IMR-90 (cell line): ENCODE data around the gene RC3H1. TPM values are rescaled to one million over a fixed set of nuclear protein-coding genes. Genes with fewer than 3 reads are reported as not detected.

Experiments used
- ATAC-seq: fragments of 200-7000 bp; cut with Tn5 transposase; 2 replicates; pipeline ENCODE4 v1.9.1; 2020; ENCODE audit warnings: low read depth, mild to moderate bottlenecking, moderate library complexity
- BruUV-seq: library from RNA; stranded (reverse); fragments of 400-500 nt; replicated peaks from 2 replicates; lab custom pipeline; 2021; lab: Mats Ljungman, UMichigan
- CTCF ChIA-PET: fragments of 300-600 bp; formaldehyde crosslinking; extraction: SDS; loops from one replicate; lab custom pipeline; 2021; ENCODE audit warnings: antibody characterized with exemption; lab: Yijun Ruan, JAX
- POLR2A ChIA-PET: fragments of 300-600 bp; sonication (Branson Sonifier 250); formaldehyde crosslinking; loops from one replicate; lab custom pipeline; 2022; ENCODE audit warnings: antibody characterized with exemption; ENCODE audit not compliant: unreplicated experiment; lab: Charles Lee
- DNase-seq: peaks from one replicate; pipeline ENCODE4 v3.0.0; 2013
- H2AFZ ChIP-seq: replicated peaks from 2 replicates; pipeline ENCODE3; 2013; ENCODE audit warnings: low read length, mild to moderate bottlenecking; ENCODE audit not compliant: poor library complexity
- H2AK5ac ChIP-seq: 2 replicates; pipeline ENCODE4 v1.6.1; 2013; ENCODE audit warnings: low read depth, low read length, inconsistent platforms
- H2AK9ac ChIP-seq: replicated peaks from 2 replicates; pipeline ENCODE3; 2013; ENCODE audit warnings: mild to moderate bottlenecking, low read depth, low read length, moderate library complexity; ENCODE audit not compliant: poor library complexity
- H2BK120ac ChIP-seq: 2 replicates; pipeline ENCODE4 v1.6.1; 2013; ENCODE audit warnings: low read depth, low read length, inconsistent platforms
- H2BK15ac ChIP-seq: 3 replicates; pipeline ENCODE4 v1.6.1; 2013; ENCODE audit warnings: low read depth, low read length, inconsistent platforms
- H2BK20ac ChIP-seq: 2 replicates; pipeline ENCODE4 v1.6.1; 2013; ENCODE audit warnings: low read depth, mild to moderate bottlenecking, inconsistent platforms, low read length, moderate library complexity
- H2BK5ac ChIP-seq: 2 replicates; pipeline ENCODE4 v1.6.1; 2013; ENCODE audit warnings: mild to moderate bottlenecking, low read depth, low read length, inconsistent platforms; ENCODE audit not compliant: poor library complexity, severe bottlenecking
- H3K14ac ChIP-seq: replicated peaks from 2 replicates; pipeline ENCODE4 v1.6.1; 2013; ENCODE audit warnings: low read depth, low read length, inconsistent platforms
- H3K18ac ChIP-seq: 2 replicates; pipeline ENCODE4 v1.6.1; 2013; ENCODE audit warnings: low read depth, low read length, control low read depth
- H3K23ac ChIP-seq: 2 replicates; pipeline ENCODE4 v1.6.1; 2013; ENCODE audit warnings: low read depth, low read length, inconsistent platforms
- H3K27ac ChIP-seq: 2 replicates; pipeline ENCODE4 v1.5.1; 2013; ENCODE audit warnings: mild to moderate bottlenecking, control low read depth, low read length; ENCODE audit not compliant: insufficient read depth
- H3K27me3 ChIP-seq: 2 replicates; pipeline ENCODE4 v1.6.1; 2013; ENCODE audit warnings: low read length; ENCODE audit not compliant: control insufficient read depth, insufficient read depth
- H3K36me3 ChIP-seq: 2 replicates; pipeline ENCODE4 v1.6.1; 2013; ENCODE audit warnings: low read length, mixed read lengths; ENCODE audit not compliant: control insufficient read depth, insufficient read depth
- H3K4ac ChIP-seq: 2 replicates; pipeline ENCODE4 v1.6.1; 2013; ENCODE audit warnings: low read depth, low read length, inconsistent platforms
- H3K4me1 ChIP-seq: 2 replicates; pipeline ENCODE4 v1.6.1; 2013; ENCODE audit warnings: low read length, mixed read lengths; ENCODE audit not compliant: control insufficient read depth, insufficient read depth
- H3K4me2 ChIP-seq: 2 replicates; pipeline ENCODE4 v1.6.1; 2013; ENCODE audit warnings: low read depth, mild to moderate bottlenecking, control low read depth, low read length, moderate library complexity
- H3K4me3 ChIP-seq: 2 replicates; pipeline ENCODE4 v1.5.1; 2013; ENCODE audit warnings: low read depth, mild to moderate bottlenecking, control low read depth, low read length, moderate library complexity; ENCODE audit not compliant: insufficient read depth
- H3K56ac ChIP-seq: 2 replicates; pipeline ENCODE4 v1.6.1; 2013; ENCODE audit warnings: low read length, inconsistent platforms; ENCODE audit not compliant: insufficient read depth; ENCODE audit errors: extremely low read depth
- H3K79me1 ChIP-seq, 2 experiments: 2 replicates each; pipeline ENCODE4 v1.6.1; 2013; ENCODE audit warnings: low read length in 2 of 2, inconsistent platforms in 1 of 2, low read depth in 1 of 2
- H3K9ac ChIP-seq: 2 replicates; pipeline ENCODE4 v1.6.1; 2013; ENCODE audit warnings: low read depth, low read length, control low read depth
- H3K9me1 ChIP-seq: 2 replicates; pipeline ENCODE4 v1.6.1; 2013; ENCODE audit warnings: low read length, inconsistent platforms; ENCODE audit not compliant: insufficient read depth
- H3K9me3 ChIP-seq: 2 replicates; pipeline ENCODE4 v1.6.1; 2013; ENCODE audit warnings: low read length; ENCODE audit not compliant: control insufficient read depth, insufficient read depth
- H4K20me1 ChIP-seq: 2 replicates; pipeline ENCODE4 v1.6.1; 2013; ENCODE audit warnings: low read length, inconsistent platforms; ENCODE audit not compliant: insufficient read depth
- H4K5ac ChIP-seq: 2 replicates; pipeline ENCODE4 v1.6.1; 2013; ENCODE audit warnings: mild to moderate bottlenecking, low read depth, low read length, control low read depth
- H4K8ac ChIP-seq, 2 experiments: 2 replicates each; pipeline ENCODE4 v1.6.1; 2013; ENCODE audit warnings: low read depth in 2 of 2, low read length in 2 of 2, control low read depth in 1 of 2, inconsistent platforms in 1 of 2
- H4K91ac ChIP-seq: 2 replicates; pipeline ENCODE4 v1.6.1; 2013; ENCODE audit warnings: low read depth, low read length, inconsistent platforms; ENCODE audit not compliant: insufficient read depth
- CHD1 ChIP-seq: IDR thresholded peaks from 2 replicates; pipeline ENCODE4 v1.6.1; 2012; ENCODE audit warnings: low read depth, low read length, improper control_type of control experiment
- NFE2L2 ChIP-seq: fragments of 150-350 bp; IDR thresholded peaks from 2 replicates; pipeline ENCODE4 v1.6.1; 2016; ENCODE audit warnings: low read depth, mild to moderate bottlenecking, low read length
- RCOR1 ChIP-seq: IDR thresholded peaks from 2 replicates; pipeline ENCODE4 v1.6.1; 2012; ENCODE audit warnings: mild to moderate bottlenecking, low read length, improper control_type of control experiment; ENCODE audit not compliant: insufficient replicate concordance
- RFX5 ChIP-seq: IDR thresholded peaks from 2 replicates; pipeline ENCODE4 v1.8.0; 2012; ENCODE audit warnings: low read depth, mild to moderate bottlenecking, low read length, moderate library complexity
- USF2 ChIP-seq: fragments of 150-350 bp; IDR thresholded peaks from 2 replicates; pipeline ENCODE4 v1.6.1; 2017; ENCODE audit warnings: mild to moderate bottlenecking, antibody characterized with exemption, low read length, low read depth
- WGBS, 2 experiments: methylation state at CpG; one replicate each; pipeline versions ENCODE4 v1.1.5 to v1.1.7; 2013; ENCODE audit warnings: missing lambda C conversion rate in 2 of 2; ENCODE audit not compliant: insufficient read length in 1 of 2; ENCODE audit errors: extremely low coverage in 2 of 2; 5-methylcytosine and 5-hydroxymethylcytosine counted together
- dilution Hi-C: fragments of 300-500 bp; cut with HindIII; formaldehyde crosslinking; loops from one replicate; pipeline ENCODE4 v1.14.3; 2018; ENCODE audit warnings: low sequenced_read_pairs; ENCODE audit not compliant: unreplicated experiment
- in situ Hi-C: fragments of 300-500 bp; cut with MboI; formaldehyde crosslinking; loops from 3 replicates; pipeline ENCODE4 v1.14.3; 2019; ENCODE audit warnings: low sequenced_read_pairs, inconsistent platforms, mixed read lengths
- intact Hi-C: fragments of 100-400 bp; cut with micrococcal nuclease; formaldehyde crosslinking; loops from 2 replicates; pipeline ENCODE4 v1.10.0; 2022
- polyA plus RNA-seq, 3 experiments: library from polyadenylated mRNA; depleted of rRNA; stranded (reverse); fragments of >200 nt; gene quantifications; 2 replicates each; pipeline ENCODE4 v1.2.3, GENCODE V29; 2012; ENCODE audit warnings: low replicate concordance in 1 of 3
- total RNA-seq: library from RNA; depleted of rRNA; stranded (reverse); fragments of >200 nt; gene quantifications from 2 replicates; pipeline ENCODE4 v1.2.3, GENCODE V29; 2012

RC3H1 gene
- total and polyA plus RNA-seq, 2 of the 4 experiments (the other 2 are of a cell fraction): 5.1 to 39.3 TPM

GRCh38 chr1:173946380-173946921 lies 75.7 kb downstream of the RC3H1 start:
- in situ Hi-C loops (loop anchor here (25.0 kb wide), 1 partner anchor 1209 kb away; no protein-coding TSS in a partner anchor), dilution Hi-C loops (no loop called here), intact Hi-C loops (no loop called here)
- BruUV-seq: no TSS peak
- Histone ChIP-seq H3K56ac (no peak overlapping the region), H3K9me1 (no peaks in the 10 kb centered on the region; the same call in 1 of the 2 replicates), H3K79me1 (peaks cover 5 to 11% of the 10 kb centered on the region in 2 experiments), H3K27me3 (no peaks in the 10 kb centered on the region), H3K4me1 (no peaks in the 10 kb centered on the region), H3K18ac (no peak overlapping the region), H3K23ac (no peak overlapping the region), H3K9me3 (no peaks in the 10 kb centered on the region), H2BK20ac (no peak overlapping the region), H2BK120ac (no peak overlapping the region), H2AK5ac (no peak overlapping the region), H2BK5ac (no peak overlapping the region), H3K27ac (no peak overlapping the region), H2AK9ac (no peak overlapping the region), H3K4me3 (no peak overlapping the region), H2AFZ (no peak overlapping the region), H3K36me3 (peaks cover 49% of the 10 kb centered on the region), H2BK15ac (no peak overlapping the region), H4K5ac (no peak overlapping the region; the same call in 1 of the 2 replicates), H3K14ac (no peak overlapping the region), H3K4me2 (no peak overlapping the region), H4K91ac (no peak overlapping the region), H4K8ac (no peak overlapping the region), H3K9ac (no peak overlapping the region), H4K20me1 (no peaks in the 10 kb centered on the region; the same call in 1 of the 2 replicates), H3K4ac (no peak overlapping the region)
- TF ChIP-seq RFX5: no peak
- no peak for TF ChIP-seq RCOR1
- TF ChIP-seq USF2: no peak
- TF ChIP-seq CHD1: no peak
- no peak for TF ChIP-seq NFE2L2
- ChIA-PET POLR2A (no interaction called here), CTCF (interaction anchor here (1.2 kb wide), 1 partner anchor 14 kb away, joined by 3 read pairs; no protein-coding TSS in a partner anchor)
- no CpG with 5 or more reads among the region's 4 CpGs for WGBS, 2 experiments
- DNase-seq (no peak), ATAC-seq (no peak)
